ENCODE data around the gene TNRC6B. TPM values are rescaled to one million over a fixed set of nuclear protein-coding genes. Genes with fewer than 3 reads are reported as not detected.

The TNRC6B gene
- total and polyA plus RNA-seq, 2 experiments from 2014 or later: 46.9 to 87.8 TPM

DNA sequence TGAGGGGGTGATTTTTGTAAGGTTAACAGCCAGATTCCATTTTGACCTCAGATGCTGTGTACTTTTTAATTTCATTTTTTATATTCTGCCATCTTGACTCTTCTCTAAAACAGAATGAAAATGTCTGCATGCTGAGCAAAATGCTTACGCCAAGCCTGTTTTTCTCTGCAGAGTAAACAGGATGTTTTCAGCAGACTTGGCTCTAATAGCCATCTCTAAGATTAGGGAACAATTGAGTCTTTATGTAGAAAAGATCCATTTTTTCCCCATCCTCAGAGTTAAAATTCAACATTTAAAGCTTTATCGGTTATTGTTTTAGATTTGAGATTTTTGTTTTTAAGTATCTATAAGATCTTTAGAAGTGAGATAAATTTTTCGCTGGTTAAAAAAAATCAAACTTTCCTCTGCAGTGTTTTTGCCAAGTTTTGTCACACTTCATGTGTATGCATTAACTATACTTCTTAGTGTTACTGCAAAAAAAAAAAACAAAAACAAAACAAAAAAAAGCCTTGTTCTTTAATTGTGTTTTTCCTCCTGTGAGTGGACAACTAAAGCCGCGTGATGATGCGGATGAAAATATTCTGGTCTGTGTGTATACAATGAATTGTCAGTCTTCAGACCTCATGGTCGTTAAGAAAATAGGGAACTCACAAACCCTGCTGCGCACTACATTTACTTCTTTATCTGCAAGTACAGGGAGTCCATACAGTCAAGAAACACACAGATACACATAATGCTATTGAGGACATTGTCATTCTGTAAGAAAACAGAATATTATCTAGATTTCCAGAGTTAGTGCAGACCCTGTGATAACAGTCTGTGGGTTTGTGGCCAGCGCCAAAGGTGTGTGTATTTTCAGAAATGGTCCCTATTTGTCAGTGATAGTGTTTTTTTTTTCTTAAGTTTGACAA lies 151.1 kb downstream of the TNRC6B start (continued):
- TF ChIP-seq, protein P1, sequence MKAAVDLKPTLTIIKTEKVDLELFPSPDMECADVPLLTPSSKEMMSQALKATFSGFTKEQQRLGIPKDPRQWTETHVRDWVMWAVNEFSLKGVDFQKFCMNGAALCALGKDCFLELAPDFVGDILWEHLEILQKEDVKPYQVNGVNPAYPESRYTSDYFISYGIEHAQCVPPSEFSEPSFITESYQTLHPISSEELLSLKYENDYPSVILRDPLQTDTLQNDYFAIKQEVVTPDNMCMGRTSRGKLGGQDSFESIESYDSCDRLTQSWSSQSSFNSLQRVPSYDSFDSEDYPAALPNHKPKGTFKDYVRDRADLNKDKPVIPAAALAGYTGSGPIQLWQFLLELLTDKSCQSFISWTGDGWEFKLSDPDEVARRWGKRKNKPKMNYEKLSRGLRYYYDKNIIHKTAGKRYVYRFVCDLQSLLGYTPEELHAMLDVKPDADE (IDR thresholded peaks at IDR 0.05): no peak
- no peak for TF ChIP-seq EZH2 (IDR thresholded peaks at IDR 0.05; ENCODE audit: low read depth, unreplicated experiment)
- TF ChIP-seq, protein P2, sequence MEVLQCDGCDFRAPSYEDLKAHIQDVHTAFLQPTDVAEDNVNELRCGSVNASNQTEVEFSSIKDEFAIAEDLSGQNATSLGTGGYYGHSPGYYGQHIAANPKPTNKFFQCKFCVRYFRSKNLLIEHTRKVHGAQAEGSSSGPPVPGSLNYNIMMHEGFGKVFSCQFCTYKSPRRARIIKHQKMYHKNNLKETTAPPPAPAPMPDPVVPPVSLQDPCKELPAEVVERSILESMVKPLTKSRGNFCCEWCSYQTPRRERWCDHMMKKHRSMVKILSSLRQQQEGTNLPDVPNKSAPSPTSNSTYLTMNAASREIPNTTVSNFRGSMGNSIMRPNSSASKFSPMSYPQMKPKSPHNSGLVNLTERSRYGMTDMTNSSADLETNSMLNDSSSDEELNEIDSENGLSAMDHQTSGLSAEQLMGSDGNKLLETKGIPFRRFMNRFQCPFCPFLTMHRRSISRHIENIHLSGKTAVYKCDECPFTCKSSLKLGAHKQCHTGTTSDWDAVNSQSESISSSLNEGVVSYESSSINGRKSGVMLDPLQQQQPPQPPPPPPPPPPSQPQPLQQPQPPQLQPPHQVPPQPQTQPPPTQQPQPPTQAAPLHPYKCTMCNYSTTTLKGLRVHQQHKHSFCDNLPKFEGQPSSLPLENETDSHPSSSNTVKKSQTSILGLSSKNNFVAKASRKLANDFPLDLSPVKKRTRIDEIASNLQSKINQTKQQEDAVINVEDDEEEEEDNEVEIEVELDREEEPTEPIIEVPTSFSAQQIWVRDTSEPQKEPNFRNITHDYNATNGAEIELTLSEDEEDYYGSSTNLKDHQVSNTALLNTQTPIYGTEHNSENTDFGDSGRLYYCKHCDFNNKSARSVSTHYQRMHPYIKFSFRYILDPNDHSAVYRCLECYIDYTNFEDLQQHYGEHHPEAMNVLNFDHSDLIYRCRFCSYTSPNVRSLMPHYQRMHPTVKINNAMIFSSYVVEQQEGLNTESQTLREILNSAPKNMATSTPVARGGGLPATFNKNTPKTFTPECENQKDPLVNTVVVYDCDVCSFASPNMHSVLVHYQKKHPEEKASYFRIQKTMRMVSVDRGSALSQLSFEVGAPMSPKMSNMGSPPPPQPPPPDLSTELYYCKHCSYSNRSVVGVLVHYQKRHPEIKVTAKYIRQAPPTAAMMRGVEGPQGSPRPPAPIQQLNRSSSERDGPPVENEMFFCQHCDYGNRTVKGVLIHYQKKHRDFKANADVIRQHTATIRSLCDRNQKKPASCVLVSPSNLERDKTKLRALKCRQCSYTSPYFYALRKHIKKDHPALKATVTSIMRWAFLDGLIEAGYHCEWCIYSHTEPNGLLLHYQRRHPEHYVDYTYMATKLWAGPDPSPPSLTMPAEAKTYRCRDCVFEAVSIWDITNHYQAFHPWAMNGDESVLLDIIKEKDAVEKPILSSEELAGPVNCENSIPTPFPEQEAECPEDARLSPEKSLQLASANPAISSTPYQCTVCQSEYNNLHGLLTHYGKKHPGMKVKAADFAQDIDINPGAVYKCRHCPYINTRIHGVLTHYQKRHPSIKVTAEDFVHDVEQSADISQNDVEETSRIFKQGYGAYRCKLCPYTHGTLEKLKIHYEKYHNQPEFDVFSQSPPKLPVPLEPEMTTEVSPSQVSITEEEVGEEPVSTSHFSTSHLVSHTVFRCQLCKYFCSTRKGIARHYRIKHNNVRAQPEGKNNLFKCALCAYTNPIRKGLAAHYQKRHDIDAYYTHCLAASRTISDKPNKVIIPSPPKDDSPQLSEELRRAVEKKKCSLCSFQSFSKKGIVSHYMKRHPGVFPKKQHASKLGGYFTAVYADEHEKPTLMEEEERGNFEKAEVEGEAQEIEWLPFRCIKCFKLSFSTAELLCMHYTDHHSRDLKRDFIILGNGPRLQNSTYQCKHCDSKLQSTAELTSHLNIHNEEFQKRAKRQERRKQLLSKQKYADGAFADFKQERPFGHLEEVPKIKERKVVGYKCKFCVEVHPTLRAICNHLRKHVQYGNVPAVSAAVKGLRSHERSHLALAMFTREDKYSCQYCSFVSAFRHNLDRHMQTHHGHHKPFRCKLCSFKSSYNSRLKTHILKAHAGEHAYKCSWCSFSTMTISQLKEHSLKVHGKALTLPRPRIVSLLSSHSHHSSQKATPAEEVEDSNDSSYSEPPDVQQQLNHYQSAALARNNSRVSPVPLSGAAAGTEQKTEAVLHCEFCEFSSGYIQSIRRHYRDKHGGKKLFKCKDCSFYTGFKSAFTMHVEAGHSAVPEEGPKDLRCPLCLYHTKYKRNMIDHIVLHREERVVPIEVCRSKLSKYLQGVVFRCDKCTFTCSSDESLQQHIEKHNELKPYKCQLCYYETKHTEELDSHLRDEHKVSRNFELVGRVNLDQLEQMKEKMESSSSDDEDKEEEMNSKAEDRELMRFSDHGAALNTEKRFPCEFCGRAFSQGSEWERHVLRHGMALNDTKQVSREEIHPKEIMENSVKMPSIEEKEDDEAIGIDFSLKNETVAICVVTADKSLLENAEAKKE (CRISPR knock-in tag; IDR thresholded peaks at IDR 0.05): no peak
- no peak for TF ChIP-seq EZH2phosphoT487 (IDR thresholded peaks at IDR 0.05; ENCODE audit: unreplicated experiment)
- no peak for TF ChIP-seq ZNF331 (CRISPR knock-in tag; IDR thresholded peaks at IDR 0.05; ENCODE audit: low read depth)
- no peak for TF ChIP-seq JUNB (IDR thresholded peaks at IDR 0.05; ENCODE audit: unreplicated experiment)
- no peak for TF ChIP-seq NANOG (IDR thresholded peaks at IDR 0.05; ENCODE audit: borderline replicate concordance)

DNA sequence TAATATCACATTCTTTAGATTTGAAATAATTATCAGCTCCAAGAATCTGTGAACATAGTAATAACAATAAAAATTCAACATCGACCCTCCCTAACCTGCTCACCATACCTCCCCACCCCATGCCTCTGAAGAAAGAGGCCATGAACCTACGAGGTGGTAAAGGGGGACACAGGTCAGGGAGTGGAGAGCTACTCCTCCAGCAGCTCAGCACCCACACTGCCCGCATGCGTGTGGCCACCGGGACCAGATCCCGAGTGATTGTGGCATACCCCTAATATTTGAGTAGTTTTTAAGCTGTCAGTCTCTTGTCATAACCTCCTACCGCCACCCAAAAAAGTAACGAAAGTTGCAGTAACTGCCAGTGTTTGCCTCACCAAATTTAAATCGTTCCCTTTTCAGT lies 151.7 kb downstream of the TNRC6B start:
- DNase-seq (ENCODE audit: low spot score): no peak
- H3K4me1 Mint-ChIP-seq: peaks cover 85% of the 10 kb centered on the region
- peaks cover 8% of the 10 kb centered on the region; the same call in 1 of the 2 replicates for H3F3A ChIP-seq (replicated peaks; ENCODE audit: low read depth)
- H3K36me3 ChIP-seq (ENCODE audit: insufficient read depth): no peaks in the 10 kb centered on the region
- H3K27ac ChIP-seq (ENCODE audit: low read depth): no peak overlapping the region
- H2AFZ ChIP-seq: no peak overlapping the region
- no peaks in the 10 kb centered on the region for H3K79me2 ChIP-seq (replicated peaks; ENCODE audit: insufficient read depth)
- 0 out of 2 replicates have a peak, but pooled peaks cover 4% of the 10 kb centered on the region for H4K20me1 ChIP-seq (replicated peaks; ENCODE audit: insufficient read depth)
- H3K36me3 Mint-ChIP-seq (ENCODE audit: low read depth): peaks cover 13% of the 10 kb centered on the region
- H3K27ac Mint-ChIP-seq: no peak overlapping the region
- no peak for ATAC-seq
- H3K4me3 Mint-ChIP-seq: no peak overlapping the region
- H3K9me2 ChIP-seq (ENCODE audit: insufficient read depth): no peaks in the 10 kb centered on the region
- H3K9me3 Mint-ChIP-seq: no peaks in the 10 kb centered on the region
- peaks cover 5% of the 10 kb centered on the region for H3K27me3 Mint-ChIP-seq (ENCODE audit: insufficient read depth, low read depth, poor library complexity)
- H3K4me2 ChIP-seq: no peak overlapping the region
- H3K27me3 ChIP-seq (ENCODE audit: insufficient read depth): no peaks in the 10 kb centered on the region
- H3K4me3 ChIP-seq: no peak overlapping the region
- peaks cover 55% of the 10 kb centered on the region for H3K4me1 ChIP-seq (ENCODE audit: insufficient read depth)
- TF ChIP-seq EZH2 (IDR thresholded peaks at IDR 0.05; ENCODE audit: low read depth, unreplicated experiment): no peak
- no peak for TF ChIP-seq ZNF114 (CRISPR knock-in tag; IDR thresholded peaks at IDR 0.05)
- TF ChIP-seq ZNF331 (CRISPR knock-in tag; IDR thresholded peaks at IDR 0.05; ENCODE audit: low read depth): no peak
- TF ChIP-seq, protein P3, sequence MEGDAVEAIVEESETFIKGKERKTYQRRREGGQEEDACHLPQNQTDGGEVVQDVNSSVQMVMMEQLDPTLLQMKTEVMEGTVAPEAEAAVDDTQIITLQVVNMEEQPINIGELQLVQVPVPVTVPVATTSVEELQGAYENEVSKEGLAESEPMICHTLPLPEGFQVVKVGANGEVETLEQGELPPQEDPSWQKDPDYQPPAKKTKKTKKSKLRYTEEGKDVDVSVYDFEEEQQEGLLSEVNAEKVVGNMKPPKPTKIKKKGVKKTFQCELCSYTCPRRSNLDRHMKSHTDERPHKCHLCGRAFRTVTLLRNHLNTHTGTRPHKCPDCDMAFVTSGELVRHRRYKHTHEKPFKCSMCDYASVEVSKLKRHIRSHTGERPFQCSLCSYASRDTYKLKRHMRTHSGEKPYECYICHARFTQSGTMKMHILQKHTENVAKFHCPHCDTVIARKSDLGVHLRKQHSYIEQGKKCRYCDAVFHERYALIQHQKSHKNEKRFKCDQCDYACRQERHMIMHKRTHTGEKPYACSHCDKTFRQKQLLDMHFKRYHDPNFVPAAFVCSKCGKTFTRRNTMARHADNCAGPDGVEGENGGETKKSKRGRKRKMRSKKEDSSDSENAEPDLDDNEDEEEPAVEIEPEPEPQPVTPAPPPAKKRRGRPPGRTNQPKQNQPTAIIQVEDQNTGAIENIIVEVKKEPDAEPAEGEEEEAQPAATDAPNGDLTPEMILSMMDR (conservative IDR thresholded peaks at IDR 0.05; ENCODE audit: low read depth in 2 of 2): no peak
- no peak for TF ChIP-seq JUNB (IDR thresholded peaks at IDR 0.05; ENCODE audit: unreplicated experiment)
- no peak for TF ChIP-seq NANOG (IDR thresholded peaks at IDR 0.05; ENCODE audit: borderline replicate concordance)
- TF ChIP-seq, protein P1 (IDR thresholded peaks at IDR 0.05): no peak
- TF ChIP-seq STAT1 (IDR thresholded peaks at IDR 0.05; ENCODE audit: unreplicated experiment): no peak
- no peak for TF ChIP-seq EZH2phosphoT487 (IDR thresholded peaks at IDR 0.05; ENCODE audit: unreplicated experiment)

All from GM23338 (cell line).